ENCODE measurements around the gene LAPTM5. TPM values are rescaled to one million over a fixed set of nuclear protein-coding genes. Genes with fewer than 3 reads are reported as not detected.

The LAPTM5 gene, protein sequence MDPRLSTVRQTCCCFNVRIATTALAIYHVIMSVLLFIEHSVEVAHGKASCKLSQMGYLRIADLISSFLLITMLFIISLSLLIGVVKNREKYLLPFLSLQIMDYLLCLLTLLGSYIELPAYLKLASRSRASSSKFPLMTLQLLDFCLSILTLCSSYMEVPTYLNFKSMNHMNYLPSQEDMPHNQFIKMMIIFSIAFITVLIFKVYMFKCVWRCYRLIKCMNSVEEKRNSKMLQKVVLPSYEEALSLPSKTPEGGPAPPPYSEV
- total RNA-seq = 1,351 and 1,384 TPM in 2 replicates
- 460 TPM for total RNA-seq (2013)
- polyA plus RNA-seq = 1,519 and 1,571 TPM in 2 replicates
- polyA minus RNA-seq = 664 and 805 TPM in 2 replicates

- Mint-ChIP-seq H3K4me1 (peaks cover 78% of the 10 kb centered on the region), H3K4me3 (peak within 1 kb of the TSS; percentile 92), H3K27me3 (no peaks in the 10 kb centered on the region), H3K27ac (peak within 1 kb of the TSS; percentile 92), H3K9me3 (ENCODE audit: insufficient read depth) (no peaks in the 10 kb centered on the region)
- H3K36me3 ChIP-seq (replicated peaks in 1 of 2; ENCODE audit: control extremely low read depth in 1 of 2, control insufficient read depth in 1 of 2, extremely low read depth in 1 of 2, insufficient read depth in 2 of 2, low read length in 1 of 2) = peaks cover 0 to 28% of the 10 kb centered on the region in 2 experiments
- 2% methylated on average over 17 of the region's 21 CpGs for WGBS (ENCODE audit: insufficient coverage)
- CTCF ChIA-PET = interaction anchor here (3.8 to 27.3 kb wide), 3 partner anchors 23 to 44 kb away, joined by 13 to 769 read pairs (median 312); partner anchors contain the start of gene MATN1
- peaks cover 62 to 87% of the 10 kb centered on the region in 2 donors for H3K4me1 ChIP-seq (ENCODE audit: control insufficient read depth in 2 of 2, insufficient read depth in 2 of 2, low read length in 2 of 2)
- POLR2A ChIA-PET = interaction anchor here (0.5 to 10.3 kb wide), 10 partner anchors 12 to 1512 kb away, joined by 3 to 152 read pairs (median 6); no protein-coding TSS in a partner anchor
- no peaks in the 10 kb centered on the region for H3K27me3 ChIP-seq (replicated peaks in 1 of 4; ENCODE audit: control extremely low read depth in 1 of 4, control insufficient read depth in 3 of 4, insufficient read depth in 4 of 4, low read length in 3 of 4)
- H3K4me2 ChIP-seq (replicated peaks; ENCODE audit: low read depth, low read length, poor library complexity, severe bottlenecking) = peak within 1 kb of the TSS; percentile 94
- peak within 1 kb of the TSS; percentile 3 for H2AFZ ChIP-seq (ENCODE audit: insufficient read depth, low read depth, low read length, poor library complexity, severe bottlenecking)
- H4K20me1 ChIP-seq (ENCODE audit: control insufficient read depth, insufficient read depth, low read length, poor library complexity, severe bottlenecking) = peaks cover 26% of the 10 kb centered on the region
- H3K9ac ChIP-seq (ENCODE audit: low read length) = peak within 1 kb of the TSS; percentile 98
- H3K27ac ChIP-seq (ENCODE audit: low read length in 2 of 2) = peak within 1 kb of the TSS; percentile 98 to 100
- peak within 1 kb of the TSS; percentile 80 to 97 (median 95) for H3K4me3 ChIP-seq (ENCODE audit: control extremely low read depth in 1 of 5, extremely low read depth in 1 of 5, insufficient read depth in 1 of 5, low read depth in 2 of 5, low read length in 4 of 5)
- ATAC-seq (ENCODE audit: low read depth) = peak; percentile 22
- no peaks in the 10 kb centered on the region for H3K9me3 ChIP-seq (ENCODE audit: control extremely low read depth in 1 of 3, control insufficient read depth in 2 of 3, insufficient read depth in 1 of 3, low read length in 2 of 3)
- peaks cover 86% of the 10 kb centered on the region for H3K79me2 ChIP-seq (ENCODE audit: control insufficient read depth, insufficient read depth, low read length)
- TF ChIP-seq, protein P1, sequence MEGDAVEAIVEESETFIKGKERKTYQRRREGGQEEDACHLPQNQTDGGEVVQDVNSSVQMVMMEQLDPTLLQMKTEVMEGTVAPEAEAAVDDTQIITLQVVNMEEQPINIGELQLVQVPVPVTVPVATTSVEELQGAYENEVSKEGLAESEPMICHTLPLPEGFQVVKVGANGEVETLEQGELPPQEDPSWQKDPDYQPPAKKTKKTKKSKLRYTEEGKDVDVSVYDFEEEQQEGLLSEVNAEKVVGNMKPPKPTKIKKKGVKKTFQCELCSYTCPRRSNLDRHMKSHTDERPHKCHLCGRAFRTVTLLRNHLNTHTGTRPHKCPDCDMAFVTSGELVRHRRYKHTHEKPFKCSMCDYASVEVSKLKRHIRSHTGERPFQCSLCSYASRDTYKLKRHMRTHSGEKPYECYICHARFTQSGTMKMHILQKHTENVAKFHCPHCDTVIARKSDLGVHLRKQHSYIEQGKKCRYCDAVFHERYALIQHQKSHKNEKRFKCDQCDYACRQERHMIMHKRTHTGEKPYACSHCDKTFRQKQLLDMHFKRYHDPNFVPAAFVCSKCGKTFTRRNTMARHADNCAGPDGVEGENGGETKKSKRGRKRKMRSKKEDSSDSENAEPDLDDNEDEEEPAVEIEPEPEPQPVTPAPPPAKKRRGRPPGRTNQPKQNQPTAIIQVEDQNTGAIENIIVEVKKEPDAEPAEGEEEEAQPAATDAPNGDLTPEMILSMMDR (IDR thresholded peaks at IDR 0.05) = no peak
- no peak for TF ChIP-seq EZH2 (IDR thresholded peaks at IDR 0.05; ENCODE audit: borderline replicate concordance, insufficient read depth, low read depth, low read length, poor library complexity, severe bottlenecking)
- peak; percentile 74 for DNase-seq
- intact Hi-C loops (cut with micrococcal nuclease) = no loop called here
Measured at GRCh38 chr1:30757352-30758120, at the start of gene LAPTM5. LAPTM5 (minus strand) TSS chr1:30757774; CDS start chr1:30757745, 29 bp downstream.

Data from B cell (primary cell).